H1 (cell line): ENCODE results near the gene HOXB13. TPM values are rescaled to one million over a fixed set of nuclear protein-coding genes. Genes with fewer than 3 reads are reported as not detected.

Experiments
- CBX5 ChIP-seq: fragments of 300-800, 300-1000 bp; sonication (generic); IDR thresholded peaks from 2 replicates; pipeline ENCODE4 v1.7.1; 2016; ENCODE audit warnings: antibody characterized with exemption, low read length, low read depth
- CHD2 ChIP-seq: IDR thresholded peaks from 2 replicates; pipeline ENCODE4 v1.6.1; 2012; ENCODE audit warnings: low read length, improper control_type of control experiment
- CREB1 ChIP-seq: IDR thresholded peaks from 2 replicates; pipeline ENCODE4 v1.6.1; 2012; ENCODE audit warnings: inconsistent platforms
- JUND ChIP-seq: IDR thresholded peaks from 2 replicates; pipeline ENCODE4 v1.6.1; 2011; ENCODE audit warnings: mild to moderate bottlenecking, improper control_type of control experiment, low read length
- KDM1A ChIP-seq: fragments of 200-600, 300-600 bp; sonication (generic); IDR thresholded peaks from 2 replicates; pipeline ENCODE4 v1.7.1; 2016; ENCODE audit warnings: mild to moderate bottlenecking, low read length, borderline replicate concordance
- KDM4A ChIP-seq: IDR thresholded peaks from one replicate; pipeline ENCODE4 v1.7.1; 2012; ENCODE audit warnings: low read depth, mild to moderate bottlenecking, moderate library complexity, low read length, inconsistent platforms; ENCODE audit not compliant: severe bottlenecking
- KDM5A ChIP-seq: fragments of 200-600 bp; IDR thresholded peaks from 2 replicates; pipeline ENCODE4 v1.7.1; 2012; ENCODE audit warnings: mild to moderate bottlenecking, low read length, inconsistent platforms, mixed read lengths
- NRF1 ChIP-seq: IDR thresholded peaks from 2 replicates; pipeline ENCODE4 v1.6.1; 2011; ENCODE audit warnings: mild to moderate bottlenecking, low read depth, low read length, improper control_type of control experiment
- POU5F1 ChIP-seq: IDR thresholded peaks from 2 replicates; pipeline ENCODE4 v1.6.1; 2011; ENCODE audit warnings: low read depth, mild to moderate bottlenecking, low read length, moderate library complexity
- RAD21 ChIP-seq, 2 experiments: IDR thresholded peaks in 1 of 2; conservative IDR thresholded peaks in 1 of 2; 2 replicates each; pipeline ENCODE4 v1.6.1; 2011; ENCODE audit warnings: low read depth in 2 of 2, low read length in 2 of 2, improper control_type of control experiment in 1 of 2, inconsistent platforms in 1 of 2, mild to moderate bottlenecking in 1 of 2, moderate library complexity in 1 of 2
- RFX5 ChIP-seq: IDR thresholded peaks from 2 replicates; pipeline ENCODE4 v1.6.1; 2011; ENCODE audit warnings: low read depth, low read length, improper control_type of control experiment, borderline replicate concordance
- RXRA ChIP-seq: IDR thresholded peaks from 2 replicates; pipeline ENCODE4 v1.6.1; 2011; ENCODE audit warnings: low read depth, mild to moderate bottlenecking, low read length, moderate library complexity; ENCODE audit not compliant: insufficient read depth
- SAP30 ChIP-seq: fragments of 300-600 bp; sonication (generic); IDR thresholded peaks from 2 replicates; pipeline ENCODE4 v1.7.1; 2012; ENCODE audit warnings: low read length, moderate library complexity, mild to moderate bottlenecking, inconsistent platforms; ENCODE audit not compliant: insufficient read depth, insufficient replicate concordance
- SIRT6 ChIP-seq: IDR thresholded peaks from one replicate; pipeline ENCODE4 v1.7.1; 2012; ENCODE audit warnings: low read length, inconsistent platforms
- SIX5 ChIP-seq: IDR thresholded peaks from 2 replicates; pipeline ENCODE4 v1.6.1; 2011; ENCODE audit warnings: mild to moderate bottlenecking, low read depth, low read length
- TAF7 ChIP-seq: optimal IDR thresholded peaks from 2 replicates; pipeline ENCODE3; 2011; ENCODE audit warnings: low read depth, mild to moderate bottlenecking, inconsistent platforms, low read length, moderate library complexity, borderline replicate concordance
- TEAD4 ChIP-seq: IDR thresholded peaks from 2 replicates; pipeline ENCODE4 v1.6.1; 2012; ENCODE audit warnings: low read depth, low read length, inconsistent platforms, mixed read lengths
- YY1 ChIP-seq: IDR thresholded peaks from 2 replicates; pipeline ENCODE4 v1.6.1; 2011; ENCODE audit warnings: low read depth, mild to moderate bottlenecking, low read length
- polyA plus RNA-seq, 7 experiments: library from polyadenylated mRNA; depleted of rRNA in 3 of 7; stranded (reverse) in 5 of 7; unstranded in 2 of 7; fragments of >200 nt in 5 of 7; fragments of 200-250 nt in 2 of 7; gene quantifications; 1 replicate in 5 of 7; 2 replicates in 1 of 7; 4 replicates in 1 of 7; pipeline versions ENCODE4 v1.2.1 to v1.2.3, GENCODE V29; 2011 to 2013; ENCODE audit warnings: missing spikeins in 2 of 7, mixed read lengths in 2 of 7
- total RNA-seq: library from RNA; stranded (reverse); fragmentation: NEBNext Ultra II Directional; extraction: Animal tissue kit (Norgen Biotek cat#: 25700); gene quantifications from 2 replicates; pipeline ENCODE4 v1.2.1, GENCODE V29; 2021
- TF ChIP-seq, protein P1 (sequence below), 3 experiments: IDR thresholded peaks; 1 replicate in 2 of 3; 2 replicates in 1 of 3; pipeline versions ENCODE4 v1.5.1 to v1.6.1; 2011; ENCODE audit warnings: low read length in 3 of 3, mild to moderate bottlenecking in 3 of 3, inconsistent platforms in 2 of 3, low read depth in 1 of 3, moderate library complexity in 1 of 3; ENCODE audit not compliant: insufficient read depth in 1 of 3; ENCODE audit errors: control extremely low read depth in 1 of 3
- TF ChIP-seq, protein P2 (sequence below): IDR thresholded peaks from 2 replicates; pipeline ENCODE4 v1.6.1; 2012; ENCODE audit warnings: inconsistent platforms

Gene HOXB13
- total and polyA plus RNA-seq, 2 of the 8 experiments (the other 6 are each of a cell fraction or from before 2014, with no cell fraction given) = not detected

DNA sequence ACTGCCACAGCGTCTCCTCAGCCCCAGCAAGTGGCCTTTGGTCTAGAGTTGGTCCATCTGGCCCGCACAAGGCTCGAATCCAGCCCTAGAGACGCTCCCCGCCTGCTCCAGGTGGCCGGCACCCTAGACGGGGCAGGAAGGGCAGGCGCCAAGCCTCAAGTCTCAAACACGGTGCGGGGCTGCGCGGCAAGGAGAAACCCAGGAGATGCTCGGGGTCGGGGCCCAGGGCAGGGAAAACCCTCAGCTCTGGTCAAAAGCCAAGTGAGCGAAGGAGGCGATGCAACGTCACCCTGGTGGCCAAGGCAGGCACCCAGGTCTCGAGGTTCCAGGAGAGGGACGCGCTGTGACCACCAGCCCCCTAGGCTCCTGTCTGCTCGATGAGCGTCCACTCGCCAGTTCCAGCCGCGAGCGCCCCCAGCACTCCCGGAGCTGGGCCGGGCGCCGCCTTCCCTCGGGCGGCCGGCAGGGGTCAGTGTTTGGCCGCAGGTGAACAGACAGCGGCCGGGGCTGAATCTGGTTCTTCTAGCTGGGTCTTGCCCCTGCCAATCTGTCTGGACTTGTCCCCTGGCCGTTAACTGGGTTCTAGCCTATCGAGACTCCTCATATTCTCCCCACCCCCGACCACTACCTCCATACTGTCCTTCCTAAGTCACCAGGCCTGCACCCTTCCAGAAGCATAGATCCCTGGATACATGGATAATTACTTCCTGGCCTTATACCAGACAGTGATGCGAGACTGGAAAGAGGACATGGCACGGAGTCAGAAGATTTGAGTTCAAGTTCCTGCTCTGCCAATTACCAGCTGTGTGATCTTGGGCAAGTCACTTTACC, 50.2 kb downstream of the HOXB13 start (continued):
- TF ChIP-seq RAD21 (IDR thresholded peaks at IDR 0.05 in 1 of 2, conservative IDR thresholded peaks at IDR 0.05 in 1 of 2; ENCODE audit: low read depth in 2 of 2, low read length in 2 of 2) (peak; percentile 95 to 98), SAP30 (no peak), SIRT6 (no peak), RXRA (no peak), CBX5 (no peak), KDM4A (peak; percentile 91), KDM5A (no peak), POU5F1 (no peak), CREB1 (0 out of 2 replicates have a peak, but pooled peaks have one; percentile 17), KDM1A (peak; percentile 82), RFX5 (peak; percentile 24; the same call in 1 of the 2 replicates), TAF7 (no peak), YY1 (0 out of 2 replicates have a peak, but pooled peaks have one; percentile 60), TEAD4 (no peak), NRF1 (no peak), SIX5 (no peak), CHD2 (no peak), JUND (no peak)
- TF ChIP-seq, protein P1, sequence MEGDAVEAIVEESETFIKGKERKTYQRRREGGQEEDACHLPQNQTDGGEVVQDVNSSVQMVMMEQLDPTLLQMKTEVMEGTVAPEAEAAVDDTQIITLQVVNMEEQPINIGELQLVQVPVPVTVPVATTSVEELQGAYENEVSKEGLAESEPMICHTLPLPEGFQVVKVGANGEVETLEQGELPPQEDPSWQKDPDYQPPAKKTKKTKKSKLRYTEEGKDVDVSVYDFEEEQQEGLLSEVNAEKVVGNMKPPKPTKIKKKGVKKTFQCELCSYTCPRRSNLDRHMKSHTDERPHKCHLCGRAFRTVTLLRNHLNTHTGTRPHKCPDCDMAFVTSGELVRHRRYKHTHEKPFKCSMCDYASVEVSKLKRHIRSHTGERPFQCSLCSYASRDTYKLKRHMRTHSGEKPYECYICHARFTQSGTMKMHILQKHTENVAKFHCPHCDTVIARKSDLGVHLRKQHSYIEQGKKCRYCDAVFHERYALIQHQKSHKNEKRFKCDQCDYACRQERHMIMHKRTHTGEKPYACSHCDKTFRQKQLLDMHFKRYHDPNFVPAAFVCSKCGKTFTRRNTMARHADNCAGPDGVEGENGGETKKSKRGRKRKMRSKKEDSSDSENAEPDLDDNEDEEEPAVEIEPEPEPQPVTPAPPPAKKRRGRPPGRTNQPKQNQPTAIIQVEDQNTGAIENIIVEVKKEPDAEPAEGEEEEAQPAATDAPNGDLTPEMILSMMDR (IDR thresholded peaks at IDR 0.05; ENCODE audit: control extremely low read depth in 1 of 3, insufficient read depth in 1 of 3, low read depth in 1 of 3, low read length in 3 of 3) = peak; percentile 91 to 99 (median 91)
- TF ChIP-seq, protein P2, sequence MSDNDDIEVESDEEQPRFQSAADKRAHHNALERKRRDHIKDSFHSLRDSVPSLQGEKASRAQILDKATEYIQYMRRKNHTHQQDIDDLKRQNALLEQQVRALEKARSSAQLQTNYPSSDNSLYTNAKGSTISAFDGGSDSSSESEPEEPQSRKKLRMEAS = no peak
